Muscle of leg (tissue), 11 donors: ENCODE measurements around the gene TRIP11. TPM values are rescaled to one million over a fixed set of nuclear protein-coding genes. Genes with fewer than 3 reads are reported as not detected.
A peak's percentile ranks its signal among the peaks of the same experiment; 100 is the strongest.

Source experiments
- DNase-seq: peaks from one replicate; pipeline ENCODE4 v3.0.0; 2013
- H3K27ac ChIP-seq: one replicate; pipeline ENCODE4 v1.5.1; 2013; ENCODE audit warnings: mild to moderate bottlenecking, low read length, control low read depth
- H3K27me3 ChIP-seq: one replicate; pipeline ENCODE4 v1.6.1; 2013; ENCODE audit warnings: low read length; ENCODE audit not compliant: control insufficient read depth, insufficient read depth
- H3K36me3 ChIP-seq: one replicate; pipeline ENCODE4 v1.6.1; 2013; ENCODE audit warnings: low read length; ENCODE audit not compliant: control insufficient read depth, insufficient read depth
- H3K4me1 ChIP-seq: one replicate; pipeline ENCODE4 v1.6.1; 2013; ENCODE audit warnings: low read length; ENCODE audit not compliant: control insufficient read depth, insufficient read depth
- H3K4me3 ChIP-seq: one replicate; pipeline ENCODE4 v1.5.1; 2013; ENCODE audit warnings: low read length, control low read depth
- H3K9me3 ChIP-seq: replicated peaks from 2 replicates; pipeline ENCODE4 v1.6.1; 2013; ENCODE audit warnings: low read depth, low read length; ENCODE audit not compliant: control insufficient read depth
- WGBS: methylation state at CpG from one replicate; pipeline ENCODE4 v1.1.5; 2013; ENCODE audit warnings: missing lambda C conversion rate; ENCODE audit not compliant: insufficient coverage; 5-methylcytosine and 5-hydroxymethylcytosine counted together
- polyA plus RNA-seq, 8 donors: library from polyadenylated mRNA; unstranded; fragments of 120-200 nt; gene quantifications; one replicate each; pipeline versions ENCODE4 v1.2.1 to v1.2.3, GENCODE V29; 2013; ENCODE audit warnings: inconsistent platforms in 1 of 8, low replicate concordance in 1 of 8; ENCODE audit not compliant: insufficient read length in 8 of 8, insufficient read depth in 1 of 8
- total RNA-seq: library from RNA; stranded (reverse); fragments of 120-200 nt; gene quantifications from one replicate; pipeline ENCODE4 v1.2.4, GENCODE V29; 2013

The TRIP11 gene
- total and polyA plus RNA-seq, 9 donors, result 10.3 to 29.9 (median 19.4) TPM

GRCh38 chr14:91942946-91943345 is 96.9 kb downstream of the TRIP11 start:
- H3K9me3 ChIP-seq, result no peaks in the 10 kb centered on the region
- DNase-seq, result no peak
- H3K4me3 ChIP-seq, result no peak overlapping the region
- 92% methylated on average over 2 of the region's 9 CpGs for WGBS
- H3K27ac ChIP-seq, result no peak overlapping the region
- H3K36me3 ChIP-seq, result peaks cover 22% of the 10 kb centered on the region
- peaks cover 9% of the 10 kb centered on the region for H3K27me3 ChIP-seq
- peaks cover 11% of the 10 kb centered on the region for H3K4me1 ChIP-seq

GRCh38 chr14:91942128-91942527 is 97.7 kb downstream of the TRIP11 start:
- no peak overlapping the region for H3K4me3 ChIP-seq
- H3K27ac ChIP-seq, result no peak overlapping the region
- no peak for DNase-seq
- H3K27me3 ChIP-seq, result peaks cover 6% of the 10 kb centered on the region
- WGBS, result no CpG with 5 or more reads among the region's 1 CpG
- no peaks in the 10 kb centered on the region for H3K9me3 ChIP-seq
- H3K4me1 ChIP-seq, result peaks cover 11% of the 10 kb centered on the region
- H3K36me3 ChIP-seq, result peaks cover 24% of the 10 kb centered on the region

- WGBS, result no CpG with 5 or more reads among the region's 3 CpGs
- Histone ChIP-seq H3K4me3 (no peak overlapping the region), H3K36me3 (peaks cover 42% of the 10 kb centered on the region), H3K27me3 (no peaks in the 10 kb centered on the region), H3K4me1 (peaks cover 3% of the 10 kb centered on the region), H3K9me3 (no peaks in the 10 kb centered on the region), H3K27ac (no peak overlapping the region)
- no peak for DNase-seq
Measured at GRCh38 chr14:91940209-91940608, 99.7 kb downstream of the TRIP11 start.

GRCh38 chr14:91935586-91935985 is 104.3 kb downstream of the TRIP11 start:
- Histone ChIP-seq H3K27me3 (no peaks in the 10 kb centered on the region), H3K4me1 (peaks cover 7% of the 10 kb centered on the region), H3K27ac (peak overlapping the region; percentile 3), H3K36me3 (peaks cover 57% of the 10 kb centered on the region), H3K9me3 (no peaks in the 10 kb centered on the region), H3K4me3 (no peak overlapping the region)
- DNase-seq, result no peak
- 93% methylated on average over 2 of the region's 6 CpGs for WGBS

GRCh38 chr14:91934554-91935285 is 105.1 kb downstream of the TRIP11 start:
- peak overlapping the region; percentile 3 for H3K27ac ChIP-seq
- no peaks in the 10 kb centered on the region for H3K27me3 ChIP-seq
- peaks cover 51% of the 10 kb centered on the region for H3K36me3 ChIP-seq
- 75% methylated on average over 5 of the region's 8 CpGs for WGBS
- no peak for DNase-seq
- H3K9me3 ChIP-seq, result no peaks in the 10 kb centered on the region
- no peak overlapping the region for H3K4me3 ChIP-seq
- H3K4me1 ChIP-seq, result peaks cover 15% of the 10 kb centered on the region

- Histone ChIP-seq H3K4me1 (peaks cover 17% of the 10 kb centered on the region), H3K36me3 (peaks cover 33% of the 10 kb centered on the region), H3K27ac (no peak overlapping the region), H3K9me3 (no peaks in the 10 kb centered on the region), H3K4me3 (no peak overlapping the region), H3K27me3 (no peaks in the 10 kb centered on the region)
- WGBS, result 80% methylated on average over 4 of the region's 11 CpGs
- no peak for DNase-seq
Measured at GRCh38 chr14:91931478-91932088, 108.3 kb downstream of the TRIP11 start.

- WGBS, result 60% methylated on average over 1 of the region's 3 CpGs
- Histone ChIP-seq H3K27me3 (no peaks in the 10 kb centered on the region), H3K4me3 (no peak overlapping the region), H3K27ac (no peak overlapping the region), H3K4me1 (peaks cover 32% of the 10 kb centered on the region), H3K9me3 (no peaks in the 10 kb centered on the region), H3K36me3 (peaks cover 16% of the 10 kb centered on the region)
- peak; percentile 32 for DNase-seq
Measured at GRCh38 chr14:91929700-91930099, 110.2 kb downstream of the TRIP11 start.

- Histone ChIP-seq H3K27me3 (no peaks in the 10 kb centered on the region), H3K9me3 (no peaks in the 10 kb centered on the region), H3K4me3 (no peak overlapping the region), H3K4me1 (peaks cover 49% of the 10 kb centered on the region), H3K36me3 (peaks cover 7% of the 10 kb centered on the region), H3K27ac (no peak overlapping the region)
- DNase-seq, result no peak
- 83% methylated on average over 3 of the region's 5 CpGs for WGBS
Measured at GRCh38 chr14:91927800-91928199, 112.1 kb downstream of the TRIP11 start.

GRCh38 chr14:91927191-91927590 is 112.7 kb downstream of the TRIP11 start:
- no CpG with 5 or more reads among the region's 3 CpGs for WGBS
- H3K9me3 ChIP-seq, result no peaks in the 10 kb centered on the region
- no peaks in the 10 kb centered on the region for H3K27me3 ChIP-seq
- H3K36me3 ChIP-seq, result peaks cover 5% of the 10 kb centered on the region
- peaks cover 55% of the 10 kb centered on the region for H3K4me1 ChIP-seq
- H3K4me3 ChIP-seq, result no peak overlapping the region
- H3K27ac ChIP-seq, result no peak overlapping the region
- no peak for DNase-seq

GRCh38 chr14:91926131-91926890 is 113.5 kb downstream of the TRIP11 start:
- Histone ChIP-seq H3K4me1 (peaks cover 59% of the 10 kb centered on the region), H3K27ac (no peak overlapping the region), H3K36me3 (peaks cover 3% of the 10 kb centered on the region), H3K27me3 (no peaks in the 10 kb centered on the region), H3K9me3 (no peaks in the 10 kb centered on the region), H3K4me3 (no peak overlapping the region)
- 74% methylated on average over 10 of the region's 17 CpGs for WGBS
- DNase-seq, result no peak
